ENCODE measurements around the gene SAPCD1.

Gene SAPCD1

DNA sequence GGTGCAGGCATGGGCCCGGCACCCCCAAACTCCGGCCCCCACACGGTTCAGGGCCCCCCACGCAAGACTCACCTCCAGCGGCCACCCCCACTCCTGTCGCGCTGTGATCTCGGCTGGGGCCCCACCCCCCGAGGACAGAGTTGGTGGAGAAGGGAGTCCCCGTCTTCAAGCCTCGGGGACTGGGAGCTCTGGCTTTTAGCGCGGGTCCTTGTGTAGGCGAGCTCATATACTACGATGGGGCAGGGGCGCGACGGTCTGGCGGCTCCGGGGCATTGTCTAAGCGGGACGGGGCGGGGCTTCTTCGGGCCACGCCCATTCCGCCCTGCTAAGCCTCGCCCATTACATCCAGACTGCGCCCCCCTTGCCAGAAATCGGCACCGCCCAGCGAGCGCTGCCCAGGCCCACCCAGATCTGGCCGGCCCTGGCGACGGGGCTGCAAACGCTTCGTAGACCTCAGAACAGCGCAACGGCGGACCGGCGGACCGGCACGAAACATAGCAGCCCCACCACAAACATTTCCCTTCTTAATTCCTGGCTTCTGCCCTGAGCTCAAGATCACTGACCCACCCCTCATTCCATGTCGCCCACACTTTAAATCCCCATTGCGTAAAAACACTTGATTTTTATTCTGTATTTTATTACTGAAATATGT lies 32.4 kb upstream of the SAPCD1 start:
- DNase-seq, result peak; percentile 90

DNA sequence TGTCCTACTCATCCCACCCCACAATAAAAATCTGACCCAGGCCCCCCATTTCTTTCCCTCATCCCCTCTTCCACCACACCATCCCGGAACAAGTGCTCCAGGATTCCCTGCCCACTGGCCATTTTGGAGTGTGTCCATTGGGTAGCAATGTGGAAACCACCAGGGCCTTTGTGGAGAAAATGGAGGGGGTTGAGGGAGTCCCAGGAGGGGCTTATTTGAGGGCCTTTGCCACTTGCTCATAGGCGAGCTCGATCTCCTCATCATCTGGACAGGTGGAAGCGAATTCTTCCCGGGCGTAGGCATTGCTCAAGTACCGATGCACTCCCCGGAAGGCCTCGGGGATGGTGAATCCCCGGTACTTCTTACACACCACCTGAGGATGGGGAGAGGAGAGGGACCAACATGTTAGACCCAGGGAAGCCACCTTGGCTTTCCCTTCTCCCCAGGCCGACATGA lies 31.8 kb upstream of the SAPCD1 start:
- no peak for DNase-seq

DNA sequence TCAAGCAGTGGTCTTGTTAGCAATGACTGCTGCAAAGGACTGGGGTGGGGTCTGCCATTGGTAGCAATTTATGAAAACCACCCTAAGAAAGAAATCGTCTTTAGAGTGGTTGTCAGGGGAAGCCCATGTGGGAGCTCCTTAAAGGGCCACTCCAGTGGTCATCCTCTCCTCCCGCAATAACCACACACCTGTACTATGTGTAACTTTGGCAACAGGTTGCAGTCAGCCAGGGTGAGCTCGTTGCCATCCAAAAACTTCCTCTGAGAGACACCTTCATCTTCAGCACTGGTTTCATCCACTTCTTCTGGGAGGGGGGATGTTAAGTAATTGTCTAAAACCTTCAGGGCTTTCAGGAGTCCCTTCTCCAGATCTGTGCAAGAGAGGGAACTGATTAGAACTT lies 30.4 kb upstream of the SAPCD1 start:
- DNase-seq, result no peak

DNA sequence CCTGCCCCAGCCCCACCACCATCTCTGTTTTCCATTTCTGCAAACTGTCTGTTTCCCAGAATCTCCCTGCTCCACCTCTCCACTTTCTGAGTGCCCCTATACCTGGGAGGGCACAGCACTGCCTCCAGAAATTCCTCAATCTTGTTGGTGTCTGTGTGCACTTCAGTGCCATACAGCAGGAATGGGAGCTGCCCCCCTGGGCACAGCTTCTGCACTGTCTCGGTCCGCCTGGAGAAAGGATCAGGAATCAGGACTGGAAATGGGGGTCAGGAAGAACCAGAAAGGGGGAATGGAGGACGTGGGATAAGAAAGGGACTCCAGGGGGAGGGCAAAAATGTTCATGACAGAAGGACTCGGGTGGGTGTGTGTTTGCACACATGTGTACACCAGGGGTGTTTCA lies 28.7 kb upstream of the SAPCD1 start:
- DNase-seq, result no peak

DNA sequence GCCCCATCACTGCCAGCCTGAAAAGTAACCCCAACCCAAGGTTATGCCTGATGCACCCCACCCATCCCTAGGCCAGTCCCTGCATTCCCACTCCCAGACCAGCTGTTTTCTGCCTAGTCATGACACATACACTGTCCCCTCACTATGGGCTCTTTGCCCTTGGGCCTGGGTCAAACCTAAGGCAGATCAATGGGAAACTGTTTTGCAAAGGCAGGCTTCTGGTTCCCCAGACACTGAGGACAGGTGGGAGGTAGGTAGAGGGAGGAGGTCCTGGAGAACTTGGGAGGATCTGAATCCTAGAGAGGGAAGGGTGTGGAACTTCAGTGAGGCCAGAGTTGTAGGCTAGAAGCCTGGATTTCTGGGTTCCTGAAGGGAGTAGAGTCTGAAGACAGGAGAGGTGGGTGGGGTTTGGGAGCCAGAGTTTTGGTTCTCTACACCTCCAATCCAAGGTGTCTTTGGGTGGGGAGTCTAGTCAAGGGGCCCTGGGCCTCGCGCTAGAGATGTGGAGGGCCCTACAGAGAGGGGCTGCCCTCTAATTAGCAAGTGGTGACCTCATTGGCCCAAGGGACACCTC lies 28.1 kb upstream of the SAPCD1 start:
- DNase-seq, result no peak

DNA sequence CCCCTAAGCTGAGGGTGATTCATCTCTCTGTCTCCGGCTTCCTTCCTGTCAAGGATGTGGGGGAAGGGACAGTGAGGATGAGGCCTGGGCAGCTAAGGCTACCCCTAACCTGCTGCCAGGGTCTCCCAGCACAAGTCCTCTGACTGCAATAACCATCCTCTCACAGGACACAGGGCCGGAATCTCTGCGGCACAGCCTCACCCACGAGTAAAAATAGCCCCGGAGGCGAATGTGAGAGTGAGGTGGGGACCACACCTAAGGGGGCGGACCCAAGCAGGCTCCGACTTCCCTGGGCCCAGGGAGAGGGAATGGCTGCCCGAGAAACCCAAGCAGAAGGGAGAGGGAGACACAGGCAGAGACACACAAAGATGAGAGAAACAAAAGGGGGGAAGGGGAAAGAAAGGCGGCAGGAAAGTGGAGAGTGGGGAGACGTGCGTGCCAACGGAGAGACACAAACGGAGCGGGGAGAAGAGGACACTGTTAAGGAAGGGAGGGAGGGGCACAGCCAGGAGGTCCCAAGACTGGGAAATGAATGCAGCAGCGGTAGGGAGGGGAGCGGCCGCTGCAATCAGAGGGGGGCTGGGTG lies 27.5 kb upstream of the SAPCD1 start:
- peak; percentile 88 for DNase-seq

DNA sequence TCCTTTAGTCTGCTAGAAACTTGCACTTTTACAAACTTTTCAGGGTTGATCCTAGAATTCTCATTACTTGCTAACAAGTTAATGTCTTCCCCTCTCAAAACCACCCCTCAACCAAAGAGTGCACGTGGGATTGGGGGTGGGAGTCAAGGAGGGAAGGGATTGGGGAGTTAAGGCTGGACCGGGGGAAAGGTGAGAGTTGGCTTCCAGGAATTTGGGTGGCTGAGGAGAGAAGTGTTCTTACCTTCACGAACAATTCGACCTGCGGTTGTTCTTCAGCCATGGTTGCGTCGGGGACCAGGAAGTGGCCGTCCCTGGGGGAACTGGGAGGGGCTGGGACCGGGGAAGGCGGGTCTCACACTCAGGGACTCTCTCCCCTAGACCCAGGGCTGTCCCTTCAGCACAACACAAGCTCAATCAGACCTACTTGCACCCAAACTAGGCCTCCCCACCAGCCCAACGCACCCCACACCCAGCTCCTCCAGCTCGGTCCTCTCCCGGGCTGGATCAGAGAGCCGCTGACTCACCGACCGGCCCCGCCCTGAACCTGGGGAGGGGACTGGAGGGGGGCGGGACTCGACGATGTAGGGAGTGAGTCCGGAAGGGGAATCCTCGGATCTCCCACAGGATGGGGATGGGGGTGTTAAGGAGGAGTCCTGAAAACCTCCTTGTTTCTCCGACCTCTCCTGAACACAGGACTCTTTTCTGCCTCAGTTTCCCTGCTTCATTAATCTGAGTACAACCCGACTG lies 26.3 kb upstream of the SAPCD1 start, which contains the start of gene CLIC1:
TSS of gene CLIC1 (minus strand) at position 510 of the 747 bp plus-strand sequence. CDS start at position 280, 230 bp downstream.
- DNase-seq, result peak; percentile 90

DNA sequence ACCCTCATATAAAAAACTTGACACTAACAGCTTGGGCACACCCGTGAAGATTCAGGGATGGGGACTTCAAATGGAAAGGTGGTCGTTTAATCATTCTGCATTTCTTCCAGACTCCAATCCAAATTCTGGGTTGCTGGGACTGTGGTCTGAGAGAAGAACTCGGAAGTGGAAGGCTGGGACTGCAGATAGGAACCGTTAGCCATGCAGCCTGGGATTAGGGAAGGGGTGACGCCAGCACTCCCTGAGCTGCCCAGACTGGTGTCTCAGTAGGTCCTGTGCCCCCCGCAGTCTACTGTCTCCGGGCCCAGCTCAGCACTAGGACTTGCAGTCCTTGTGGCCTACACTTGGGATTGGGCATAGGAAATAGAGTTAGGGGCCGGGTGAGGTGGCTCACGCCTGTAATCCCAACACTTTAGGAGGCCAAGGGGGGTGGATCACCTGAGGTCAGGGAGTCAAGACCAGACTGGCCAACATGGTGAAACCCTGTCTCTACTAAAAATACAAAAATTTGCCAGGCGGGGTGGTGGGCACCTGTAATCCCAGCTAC lies 25.6 kb upstream of the SAPCD1 start:
- no peak for DNase-seq

DNA sequence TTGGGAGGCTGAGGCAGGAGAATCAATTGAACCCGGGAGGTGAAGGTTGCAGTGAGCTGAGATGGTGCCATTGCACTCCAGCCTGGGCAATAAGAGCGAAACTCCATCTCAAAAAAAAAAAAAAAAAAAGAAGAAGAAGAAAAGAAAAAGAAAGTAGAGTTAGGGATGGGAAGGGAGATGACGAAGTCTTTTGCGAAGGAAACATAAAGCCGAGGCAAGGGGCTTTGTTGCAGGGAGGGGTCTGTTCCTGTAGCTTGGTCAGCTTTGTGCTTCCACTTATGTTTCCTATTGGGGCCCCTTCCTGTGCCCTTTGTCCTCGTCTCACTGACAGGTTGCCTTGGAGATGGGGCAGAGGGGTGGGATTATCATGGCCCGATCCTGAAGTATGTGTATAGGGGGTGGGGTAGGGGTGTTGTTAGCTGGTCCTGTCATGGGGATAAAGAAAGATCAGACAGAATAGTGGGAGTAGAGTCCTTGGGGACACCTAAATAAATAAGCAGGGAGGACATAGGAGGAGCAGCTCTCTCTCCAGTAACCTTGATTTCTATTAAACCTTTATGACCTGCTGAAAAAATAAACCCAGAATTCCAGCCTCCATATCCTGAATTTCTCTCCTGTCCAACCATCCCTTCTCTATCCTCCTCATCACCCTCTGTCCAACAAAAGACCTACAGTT lies 25.0 kb upstream of the SAPCD1 start:
- no peak for DNase-seq

DNA sequence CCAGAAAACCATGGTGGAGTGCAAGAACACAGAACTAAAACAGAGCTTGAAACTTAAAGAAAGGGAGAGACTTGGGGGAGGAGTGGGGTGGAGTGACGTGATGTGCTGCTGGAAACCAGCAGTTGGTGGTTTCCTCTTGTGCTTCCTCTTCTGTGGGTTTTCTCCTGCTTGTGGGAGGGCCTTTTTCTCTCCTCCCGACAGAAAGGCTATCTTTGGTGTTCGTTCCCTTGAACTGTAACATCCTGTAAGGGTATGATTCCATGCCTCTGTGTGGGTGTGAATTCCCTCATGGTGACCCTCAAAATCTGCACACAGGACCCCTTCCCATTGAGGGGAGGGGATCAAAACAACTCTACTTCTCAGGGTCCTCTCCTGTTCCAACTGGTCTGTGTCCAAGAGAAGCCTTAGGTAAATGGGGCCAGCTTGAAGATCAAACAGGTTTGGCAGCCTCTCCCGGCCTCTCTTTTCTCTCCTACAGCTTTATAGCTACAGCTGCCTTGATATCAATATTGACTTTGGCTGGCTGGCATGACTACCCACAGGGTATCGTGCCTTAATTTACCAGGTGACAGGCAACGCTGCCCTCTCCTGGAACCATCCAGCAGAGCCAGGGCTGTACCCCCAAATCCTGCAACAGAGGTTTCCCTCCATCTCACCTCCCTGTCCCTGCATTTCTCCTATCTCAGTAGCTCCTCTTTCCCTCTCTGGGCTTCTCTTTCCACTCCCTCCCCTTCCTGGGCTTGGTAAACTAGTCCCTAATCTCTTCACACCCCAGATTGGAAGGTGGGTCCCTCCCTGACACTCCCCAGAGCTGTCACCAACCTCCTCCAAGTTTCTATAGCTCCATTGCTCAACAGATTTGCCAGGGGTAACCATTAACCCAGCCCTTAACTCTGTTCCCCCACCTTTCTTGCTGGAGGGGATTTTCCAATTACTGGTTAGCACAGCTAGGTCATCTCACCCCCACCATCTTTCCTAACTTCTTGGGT lies 24.2 kb upstream of the SAPCD1 start:
- peak; percentile 86 for DNase-seq

DNA sequence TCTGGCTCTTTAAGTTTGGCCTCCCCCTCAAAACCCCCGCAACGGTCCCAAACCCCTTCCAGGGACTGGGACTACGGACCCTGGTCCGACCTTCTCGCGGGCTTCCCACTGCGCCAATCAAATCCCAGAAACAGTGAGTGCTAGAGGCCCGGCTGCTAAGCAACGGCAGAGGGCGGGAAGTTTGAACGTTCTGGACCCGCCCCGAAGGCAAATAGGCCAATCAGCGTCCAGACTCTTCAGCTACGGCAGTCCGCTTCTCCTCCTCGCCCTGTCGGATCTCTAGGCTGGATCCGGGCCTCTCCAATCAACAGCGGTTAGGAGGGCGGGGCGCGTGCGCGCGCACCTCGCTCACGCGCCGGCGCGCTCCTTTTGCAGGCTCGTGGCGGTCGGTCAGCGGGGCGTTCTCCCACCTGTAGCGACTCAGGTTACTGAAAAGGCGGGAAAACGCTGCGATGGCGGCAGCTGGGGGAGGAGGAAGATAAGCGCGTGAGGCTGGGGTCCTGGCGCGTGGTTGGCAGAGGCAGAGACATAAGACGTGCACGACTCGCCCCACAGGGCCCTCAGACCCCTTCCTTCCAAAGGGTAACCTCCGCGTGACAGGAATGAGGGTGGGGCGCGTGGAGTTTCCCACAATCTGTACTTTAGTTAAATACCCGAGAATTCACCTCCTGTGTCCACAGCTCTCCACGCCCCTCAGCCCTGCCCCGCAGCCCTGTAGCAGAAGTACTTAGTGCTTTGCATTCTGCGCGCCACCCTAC lies 22.6 kb upstream of the SAPCD1 start, which contains the start of gene MSH5:
TSS of gene MSH5 (plus strand) at position 367 of the 758 bp plus-strand sequence. CDS start 462 bp downstream, outside the sequence.
- DNase-seq, result peak; percentile 100

DNA sequence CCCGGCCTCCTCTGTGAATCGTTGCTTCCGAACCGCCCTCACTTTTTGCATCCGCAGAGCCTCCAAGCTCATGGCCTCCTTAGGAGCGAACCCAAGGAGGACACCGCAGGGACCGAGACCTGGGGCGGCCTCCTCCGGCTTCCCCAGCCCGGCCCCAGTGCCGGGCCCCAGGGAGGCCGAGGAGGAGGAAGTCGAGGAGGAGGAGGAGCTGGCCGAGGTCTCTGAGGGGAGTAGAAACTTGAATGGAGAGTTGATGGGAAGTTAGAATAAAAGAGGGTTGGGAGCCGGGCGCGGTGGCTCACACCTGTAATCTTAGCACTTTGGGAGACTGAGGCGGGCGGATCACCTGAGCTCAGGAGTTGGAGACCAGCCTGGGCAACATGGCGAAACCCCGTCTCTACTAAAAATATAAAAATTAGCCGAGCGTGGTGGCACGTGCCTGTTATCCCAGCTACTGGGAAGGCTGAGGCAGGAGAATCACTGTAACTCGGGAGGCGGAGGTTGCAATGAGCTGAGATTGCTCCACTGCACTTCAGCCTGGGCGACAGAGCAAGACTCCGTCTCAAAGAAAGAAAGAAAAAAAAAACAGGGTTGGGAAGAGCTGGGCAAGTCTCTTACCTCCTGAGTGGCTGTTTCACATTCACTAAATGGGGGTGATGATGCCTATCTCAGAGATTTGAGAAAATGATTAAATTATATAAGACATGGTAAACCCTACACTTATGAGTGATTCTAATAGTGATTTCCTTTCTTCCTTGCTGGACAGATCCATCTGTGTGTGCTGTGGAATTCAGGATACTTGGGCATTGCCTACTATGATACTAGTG lies 21.8 kb upstream of the SAPCD1 start:
- DNase-seq, result no peak

DNA sequence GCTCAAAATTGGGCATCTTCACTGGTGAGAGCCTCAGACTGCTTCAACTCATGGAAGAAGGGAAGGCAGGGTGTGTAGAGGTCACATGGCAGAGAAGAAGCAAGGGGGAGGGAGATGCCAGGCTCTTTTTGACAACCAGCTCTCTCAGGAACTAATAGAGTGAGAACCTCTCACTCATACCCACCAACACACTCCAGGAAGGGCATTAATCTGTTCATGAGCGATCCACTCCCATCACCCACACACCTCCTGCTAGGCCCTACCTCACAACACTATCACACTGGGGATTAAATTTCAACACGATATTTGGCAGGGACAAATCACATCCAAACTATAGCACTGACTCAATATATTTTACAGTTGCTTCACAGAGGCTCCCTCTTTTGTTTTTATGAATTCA lies 20.6 kb upstream of the SAPCD1 start:
- no peak for DNase-seq

DNA sequence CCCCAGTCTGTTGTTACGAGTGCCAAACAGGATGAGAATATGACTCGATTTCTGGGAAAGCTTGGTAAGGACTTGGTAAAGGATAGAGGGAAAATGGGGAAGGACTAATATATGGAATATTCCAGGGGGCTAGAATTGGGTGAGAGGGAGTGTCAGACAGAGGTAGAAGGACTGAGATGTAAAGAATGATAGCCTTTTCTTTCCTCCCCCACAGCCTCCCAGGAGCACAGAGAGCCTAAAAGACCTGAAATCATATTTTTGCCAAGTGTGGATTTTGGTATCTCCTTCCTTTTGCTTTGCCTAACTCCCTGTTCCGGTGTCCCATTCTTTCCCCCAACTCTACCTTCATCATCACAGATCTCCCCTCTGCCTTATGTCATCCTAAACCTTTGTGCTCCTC lies 19.6 kb upstream of the SAPCD1 start:
- DNase-seq, result no peak

DNA sequence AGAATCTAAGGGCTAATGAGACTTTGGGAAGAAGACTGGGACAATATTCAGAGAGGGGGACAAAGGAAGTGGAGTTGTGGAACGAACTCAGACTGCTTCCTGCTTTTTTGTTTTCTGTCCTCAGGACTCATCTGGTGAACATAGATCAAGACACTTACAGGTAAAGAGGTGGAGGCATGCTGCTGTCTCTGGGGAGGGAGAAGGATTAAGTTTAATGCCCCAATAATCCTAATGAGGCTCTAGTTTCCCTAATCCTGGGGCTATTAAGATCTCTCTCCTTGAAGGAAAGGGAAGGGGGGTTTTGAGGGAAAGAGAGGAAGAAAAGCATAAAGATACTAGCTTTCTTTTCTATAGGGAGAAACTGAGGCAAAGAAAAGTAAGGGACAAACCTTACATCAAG lies 18.0 kb upstream of the SAPCD1 start:
- no peak for DNase-seq

DNA sequence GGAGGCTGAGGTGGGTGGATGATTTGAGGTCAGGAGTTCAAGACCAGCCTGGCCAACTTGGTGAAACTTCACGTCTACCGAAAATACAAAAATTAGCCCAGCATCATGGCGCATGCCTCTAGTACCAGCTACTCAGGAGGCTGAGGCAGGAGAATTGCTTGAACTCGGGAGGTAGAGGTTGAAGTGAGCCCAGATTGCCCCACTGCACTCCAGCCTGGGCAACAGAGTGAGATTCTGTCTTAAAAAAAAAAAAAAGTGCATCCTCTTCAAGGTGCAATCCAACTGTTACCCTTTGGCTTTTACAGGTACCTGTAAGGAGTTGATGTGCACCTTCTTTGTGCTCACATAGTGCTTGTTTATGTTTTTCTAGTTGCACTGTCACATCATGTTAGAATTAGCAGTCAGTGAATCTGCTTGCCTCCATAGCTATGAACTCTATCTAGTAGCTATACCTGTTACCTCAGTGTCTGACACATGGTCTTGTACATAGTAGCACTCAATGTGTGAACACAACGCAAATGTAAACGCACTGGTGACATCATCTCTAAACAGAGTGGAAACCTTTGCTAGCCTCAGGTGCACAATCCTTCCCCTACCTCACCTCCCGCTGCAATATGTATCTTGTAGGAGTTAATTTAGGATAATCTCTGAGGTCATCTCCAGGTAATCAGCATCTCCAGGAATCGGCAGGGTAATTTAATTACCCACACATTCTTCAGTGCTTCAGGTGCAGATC lies 13.0 kb upstream of the SAPCD1 start:
- no peak for DNase-seq

DNA sequence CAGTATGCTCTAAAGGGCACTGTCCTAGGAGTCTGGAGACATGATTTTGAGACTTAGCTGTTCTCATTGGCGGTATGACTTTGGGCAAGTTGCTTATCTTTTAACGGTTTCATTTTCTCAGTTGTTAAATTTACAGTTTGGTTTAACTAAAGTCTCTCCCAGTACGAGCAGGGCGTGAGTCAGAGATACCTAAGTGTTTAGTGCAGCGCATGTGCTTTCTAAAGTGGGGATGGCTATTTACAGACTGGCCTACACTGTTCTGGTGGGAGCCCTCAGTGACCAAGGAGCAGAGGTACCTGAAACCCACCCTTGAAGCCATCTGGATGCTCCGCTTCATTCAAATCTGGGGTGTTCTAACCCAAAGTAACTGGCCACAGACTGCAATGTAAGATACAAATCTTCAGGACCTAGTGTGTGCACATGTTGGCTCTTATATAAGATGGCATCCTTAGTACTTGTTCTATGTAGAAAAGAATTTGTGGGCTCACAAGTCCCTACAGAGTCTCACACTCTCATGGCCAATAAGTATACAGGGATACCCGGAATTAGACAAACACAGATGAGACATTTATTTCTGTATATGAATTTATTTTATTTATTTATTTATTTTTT lies 11.9 kb upstream of the SAPCD1 start:
- no peak for DNase-seq

DNA sequence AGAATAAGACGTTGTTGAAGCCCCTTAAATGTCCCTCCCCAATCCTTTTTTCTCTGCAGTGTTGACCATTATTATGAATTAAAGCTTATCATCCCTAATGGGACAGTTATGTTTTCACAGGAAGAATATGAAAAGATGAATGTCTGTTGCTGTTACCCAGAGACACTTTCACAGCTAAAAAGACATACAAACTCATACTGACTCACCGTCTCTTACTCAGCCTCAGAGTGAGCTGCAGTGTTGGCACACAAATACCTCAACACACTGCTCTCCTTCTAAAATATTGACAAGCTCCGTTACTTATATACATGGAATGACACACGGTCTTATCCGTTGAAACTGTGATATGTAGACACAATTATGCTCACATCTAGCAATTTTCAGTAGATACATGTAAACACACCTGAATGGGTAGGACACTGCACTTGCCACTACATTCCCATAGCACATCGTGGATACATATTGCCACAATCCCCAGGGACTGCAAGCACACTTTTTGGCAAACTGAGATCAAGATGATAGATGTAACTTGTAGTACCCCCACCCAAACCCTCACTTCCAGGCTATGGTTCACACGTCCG lies 9.6 kb upstream of the SAPCD1 start:
- peak; percentile 84 for DNase-seq

Data from fibroblast of skin of right biceps (primary cell).